DMS114 treated with DMSO at 0.1 percent for 48 hours (cell line): ENCODE measurements around the gene TBC1D22A.
"Not testable (repeated sequence)": the region's sequence is repeated elsewhere in the genome, so short reads cannot be mapped to it uniquely, and the experiment has no call there.

Source experiments
- DNase-seq: peaks from one replicate; lab custom pipeline; 2025; ENCODE audit not compliant: unreplicated experiment; lab: John Stamatoyannopoulos, UW

Gene TBC1D22A

DNA sequence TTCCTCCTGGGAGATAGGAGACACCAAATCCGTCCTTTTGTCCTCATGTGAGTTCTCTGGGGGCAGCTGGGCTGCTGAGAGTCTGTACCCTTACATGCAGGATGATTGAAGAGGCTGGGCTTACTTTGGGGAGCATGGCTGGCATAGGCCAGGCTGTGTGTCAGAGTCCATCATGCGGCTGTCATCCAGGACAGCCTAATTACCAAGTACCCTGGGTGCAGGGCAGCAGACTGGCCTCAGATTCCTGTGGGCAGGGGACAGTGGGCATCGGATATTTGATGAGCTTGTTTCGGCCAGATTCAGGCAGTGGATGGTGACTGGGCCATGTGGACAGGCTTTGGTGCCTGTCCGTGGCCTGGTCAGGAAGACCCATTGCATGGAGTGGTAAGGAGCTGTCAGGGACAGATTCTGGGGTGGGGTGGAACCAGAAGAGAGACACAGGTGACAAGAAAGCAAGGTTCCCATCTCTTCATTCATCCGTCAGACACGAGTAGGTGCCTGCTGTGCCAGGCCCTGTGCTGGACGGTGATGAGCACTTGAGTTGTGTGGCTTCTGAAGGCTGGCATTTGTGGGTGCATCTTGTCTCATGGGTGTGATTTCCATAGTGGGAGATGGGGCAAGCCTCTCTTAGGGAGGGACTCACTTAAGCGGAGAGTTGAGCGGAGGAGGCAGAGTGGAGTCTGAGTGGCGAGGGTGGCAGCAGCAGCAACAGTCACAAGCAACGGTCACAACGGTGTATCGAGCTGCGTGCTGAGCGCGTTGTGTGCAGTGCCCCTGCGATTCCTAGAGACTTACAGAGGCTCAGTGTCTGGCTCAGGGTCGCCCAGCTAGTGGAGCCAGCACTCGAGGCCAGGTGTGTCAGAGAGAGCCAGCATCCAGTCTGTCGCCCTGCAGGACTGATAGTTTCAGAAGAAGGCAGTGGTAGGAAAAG is 48.7 kb downstream of the TBC1D22A start:
- no peak for DNase-seq

DNA sequence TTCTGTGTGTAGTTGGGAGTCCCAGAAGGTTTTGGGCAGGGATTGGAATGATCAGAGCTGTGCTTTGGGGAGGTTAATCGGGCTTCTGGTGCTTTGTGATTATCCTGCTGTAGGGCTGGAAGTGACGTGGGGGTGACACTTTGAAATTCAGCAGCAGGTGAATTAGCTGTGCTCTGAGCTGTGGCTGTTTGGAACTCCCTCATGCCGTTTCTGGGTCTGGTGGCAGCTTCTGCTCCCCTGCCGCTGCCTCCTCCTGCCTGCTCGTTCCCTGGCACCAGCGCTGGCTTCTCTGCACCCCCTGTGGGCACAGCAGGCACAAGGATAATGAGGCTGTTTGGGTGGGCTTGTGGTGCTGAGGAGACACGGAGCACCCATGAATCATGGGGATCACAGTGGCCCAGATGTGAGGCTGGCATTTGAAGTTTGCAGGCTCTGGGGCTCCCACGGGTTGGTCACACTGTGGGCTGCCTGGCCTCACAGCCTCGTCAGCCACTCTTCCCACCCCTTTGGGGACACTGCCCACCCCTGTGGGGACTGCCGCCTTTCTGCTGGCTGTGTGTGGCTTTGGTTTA is 49.7 kb downstream of the TBC1D22A start:
- DNase-seq = no peak

DNA sequence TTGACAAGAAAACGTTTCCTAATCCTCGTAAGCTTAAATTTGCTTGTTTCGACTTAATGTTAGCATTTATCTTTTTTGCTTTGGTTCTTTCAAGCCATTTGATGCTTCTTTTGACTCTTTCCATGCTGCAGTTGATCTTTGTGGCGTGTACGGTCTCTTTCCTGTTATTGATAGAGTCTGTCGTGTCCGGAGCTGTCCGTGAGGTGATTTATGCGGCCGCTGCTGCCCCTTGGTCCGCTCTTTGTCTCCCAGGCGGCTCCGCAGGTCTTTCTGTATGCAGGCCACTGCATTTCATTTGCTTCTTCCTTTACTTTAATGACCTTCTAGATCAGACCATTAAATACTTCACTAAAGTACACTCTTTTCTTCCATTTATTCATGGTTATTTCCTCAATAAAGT is 50.3 kb downstream of the TBC1D22A start:
- DNase-seq = no peak

DNA sequence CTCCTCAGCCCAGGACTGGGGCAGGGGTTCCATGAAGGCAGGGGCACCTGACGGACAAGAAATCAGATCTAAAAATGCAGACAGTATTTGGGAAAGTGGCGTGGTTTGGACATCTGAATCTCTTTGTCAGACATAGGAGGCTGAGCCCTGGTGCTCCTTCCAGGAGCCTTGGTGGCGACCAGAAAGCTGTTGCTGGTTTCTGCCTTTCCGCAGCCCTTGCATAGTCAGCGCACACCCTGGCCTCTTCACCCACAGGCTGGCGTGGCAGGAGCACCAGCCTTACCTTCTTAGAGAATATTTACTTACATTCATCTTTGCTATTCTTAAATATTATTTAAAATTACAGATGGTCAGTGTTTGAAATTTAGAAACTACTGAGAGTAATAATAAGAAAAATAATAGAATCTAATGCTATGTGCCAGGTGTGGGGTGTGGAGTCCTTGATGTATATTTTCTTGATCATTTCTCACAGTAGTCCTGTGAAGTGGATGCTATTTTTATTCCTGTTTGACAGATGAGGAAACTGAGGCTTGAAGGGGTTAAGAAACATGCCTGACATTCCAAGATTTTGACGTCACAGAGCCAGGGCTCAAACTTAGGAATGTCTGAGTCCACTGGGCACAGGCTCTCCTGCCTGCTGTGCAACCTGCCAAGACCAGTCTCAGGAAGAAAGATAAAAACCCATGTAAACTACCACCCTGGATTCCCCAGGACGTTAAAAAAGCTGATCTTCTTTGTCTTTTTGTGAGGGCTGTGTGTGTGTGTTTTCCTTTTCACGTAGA is 51.6 kb downstream of the TBC1D22A start:
- DNase-seq = no peak

DNA sequence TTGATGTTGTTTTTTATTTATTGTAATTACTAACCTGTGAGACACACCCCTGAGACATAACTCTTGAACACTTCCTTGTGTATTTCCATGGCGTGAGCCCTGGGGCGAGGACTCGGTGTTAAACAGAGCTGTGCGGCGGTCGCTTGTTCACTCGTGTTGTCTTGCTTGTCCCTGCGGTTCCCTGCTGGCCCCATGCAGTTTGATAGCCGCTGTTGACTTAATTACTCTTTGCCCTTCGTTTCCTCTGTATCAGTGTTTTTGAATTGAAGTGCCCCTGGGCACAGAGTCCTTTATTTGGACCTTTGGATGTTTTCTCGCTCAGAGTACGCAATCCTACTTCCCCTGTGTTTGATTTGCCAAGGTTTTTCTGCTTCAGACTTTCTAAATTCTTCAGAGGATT is 52.7 kb downstream of the TBC1D22A start:
- no peak for DNase-seq

DNA sequence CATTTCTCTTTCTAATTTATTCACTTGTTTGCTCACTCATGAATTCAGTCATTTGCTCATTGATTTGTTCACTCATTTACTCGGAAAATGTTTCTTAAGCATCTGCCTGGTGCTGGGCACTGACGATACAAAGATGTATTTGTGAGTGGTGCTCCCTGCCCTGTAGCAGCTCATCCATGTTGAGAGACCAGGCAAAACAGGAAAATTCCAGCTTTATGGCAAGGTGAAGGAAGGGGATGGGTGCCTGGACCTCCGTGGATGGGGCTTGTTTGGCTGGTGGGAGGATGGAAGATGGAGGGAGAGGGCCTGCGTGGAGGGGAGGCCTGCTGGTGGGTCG is 53.1 kb downstream of the TBC1D22A start:
- no peak for DNase-seq

DNA sequence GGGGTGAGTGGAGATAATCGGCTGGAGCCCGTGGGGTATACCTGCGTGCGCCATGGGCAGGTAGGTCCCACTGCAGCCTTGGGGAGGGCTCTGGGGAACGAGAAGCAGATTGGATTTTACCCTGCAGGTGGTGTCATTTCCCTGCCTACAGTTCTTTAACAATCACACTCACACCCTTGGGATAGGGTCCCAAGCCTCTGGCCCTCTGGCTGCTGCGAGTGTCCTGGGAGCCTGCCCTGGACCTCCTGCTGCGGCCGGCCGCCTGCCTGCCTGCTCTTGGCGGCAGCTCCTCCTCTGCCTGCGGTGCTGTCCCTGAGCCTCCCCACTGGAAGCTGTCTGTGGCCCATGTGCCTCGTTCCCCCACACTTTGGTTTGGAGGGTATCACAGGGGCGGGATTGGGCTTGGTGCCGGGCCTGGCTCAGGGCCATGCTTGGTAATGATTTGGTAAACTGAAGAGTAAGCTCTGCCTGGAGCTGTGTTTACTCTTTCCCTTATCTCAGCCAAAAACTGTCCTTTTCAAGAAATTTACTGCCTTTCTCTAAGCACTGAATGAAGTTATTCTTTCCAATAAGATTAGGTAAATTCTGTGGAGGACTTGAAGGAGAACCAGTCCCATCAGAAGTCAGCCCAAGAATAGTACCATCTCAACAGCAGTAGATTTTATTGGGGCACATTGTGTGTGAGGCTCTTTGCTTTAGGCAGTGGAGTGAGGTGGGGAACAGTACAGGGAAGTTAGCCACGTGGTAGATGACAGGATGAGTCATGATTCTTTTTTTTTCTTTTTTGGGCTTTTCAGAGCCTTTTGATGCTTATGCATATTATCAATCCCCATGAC is 53.7 kb downstream of the TBC1D22A start:
- no peak for DNase-seq

DNA sequence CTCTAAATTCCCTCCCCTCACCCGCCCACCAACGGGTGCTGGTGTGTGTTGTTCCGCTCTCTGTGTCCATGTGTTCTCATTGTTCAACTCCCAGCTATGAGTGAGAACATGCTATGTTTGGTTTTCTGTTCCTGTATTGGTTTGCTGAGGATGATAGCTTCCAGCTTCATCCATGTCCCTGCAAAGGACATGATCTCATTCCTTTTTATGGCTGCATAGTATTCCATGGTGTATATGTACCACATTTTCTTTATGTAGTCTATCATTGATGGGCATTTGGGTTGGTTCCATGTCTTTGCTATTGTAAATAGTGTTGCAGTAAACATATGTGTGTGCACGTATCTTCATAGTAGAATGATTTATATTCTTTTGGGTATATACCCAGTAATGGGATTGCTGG is 54.9 kb downstream of the TBC1D22A start:
- not testable (repeated sequence) for DNase-seq

DNA sequence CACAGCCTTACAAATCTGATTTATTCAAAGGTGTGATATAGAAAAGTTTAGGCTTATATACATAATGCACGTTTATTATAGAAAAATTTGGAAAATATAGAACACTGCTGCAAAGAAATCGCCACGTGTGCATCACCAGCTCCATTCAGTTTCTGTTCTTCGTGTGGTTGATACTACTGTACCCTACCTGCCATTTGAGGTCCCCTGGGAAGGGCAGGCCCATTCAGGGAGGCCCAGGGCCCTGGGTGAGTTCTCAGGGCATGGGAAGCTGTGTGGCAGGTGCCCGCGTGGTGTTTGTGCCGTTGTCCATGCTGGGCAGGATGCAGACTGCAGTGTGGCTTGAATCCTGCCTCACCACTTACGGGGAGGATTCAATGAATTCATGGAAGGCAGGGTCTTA is 60.8 kb downstream of the TBC1D22A start:
- no peak for DNase-seq

DNA sequence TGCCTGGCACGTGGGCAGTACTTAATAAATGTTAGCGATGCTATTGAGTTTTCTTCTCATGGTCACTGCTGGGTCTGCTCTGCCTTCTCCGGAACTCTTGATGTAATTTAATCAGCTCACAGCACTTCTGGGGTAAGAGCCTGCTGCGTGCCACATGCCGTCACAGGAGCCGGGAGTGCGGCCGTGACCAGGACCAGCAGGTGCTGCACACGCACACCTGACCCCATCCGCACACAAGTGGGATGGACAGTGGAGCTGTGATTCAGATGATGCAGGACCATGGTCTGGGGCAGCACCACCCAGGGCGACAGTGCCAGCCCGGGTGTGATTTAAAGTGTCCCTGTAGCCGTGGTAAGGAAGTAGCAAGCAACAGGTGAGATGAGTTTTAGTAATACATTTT is 61.2 kb downstream of the TBC1D22A start:
- no peak for DNase-seq

DNA sequence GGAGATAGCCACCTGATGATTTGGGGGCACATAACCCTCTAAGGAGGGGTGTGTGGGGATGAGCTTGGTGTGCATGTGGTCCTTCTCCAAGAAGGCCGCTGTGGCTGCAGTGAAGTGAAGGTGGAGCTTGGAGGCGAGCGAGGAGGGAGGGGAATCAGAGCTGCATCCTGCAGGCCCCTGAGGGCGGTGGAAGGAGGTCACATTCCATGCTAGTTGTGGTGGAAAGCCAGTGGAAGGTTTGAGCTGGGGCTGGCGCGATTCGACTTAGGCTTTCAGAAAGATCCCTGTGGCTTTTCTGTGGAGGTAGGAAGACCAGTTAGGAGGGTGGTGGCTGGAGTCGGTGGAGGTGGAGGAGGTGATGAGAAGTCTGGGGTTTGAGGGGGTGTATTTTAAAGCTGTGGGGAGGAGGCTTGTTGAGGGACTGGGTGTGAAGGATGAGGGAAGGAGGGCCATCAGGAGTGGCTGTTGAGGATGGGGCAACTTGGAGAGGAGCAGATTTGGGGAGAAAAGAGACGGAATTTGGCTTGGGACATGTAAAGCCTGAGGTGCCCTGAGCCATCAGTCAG is 62.0 kb downstream of the TBC1D22A start:
- DNase-seq = no peak

DNA sequence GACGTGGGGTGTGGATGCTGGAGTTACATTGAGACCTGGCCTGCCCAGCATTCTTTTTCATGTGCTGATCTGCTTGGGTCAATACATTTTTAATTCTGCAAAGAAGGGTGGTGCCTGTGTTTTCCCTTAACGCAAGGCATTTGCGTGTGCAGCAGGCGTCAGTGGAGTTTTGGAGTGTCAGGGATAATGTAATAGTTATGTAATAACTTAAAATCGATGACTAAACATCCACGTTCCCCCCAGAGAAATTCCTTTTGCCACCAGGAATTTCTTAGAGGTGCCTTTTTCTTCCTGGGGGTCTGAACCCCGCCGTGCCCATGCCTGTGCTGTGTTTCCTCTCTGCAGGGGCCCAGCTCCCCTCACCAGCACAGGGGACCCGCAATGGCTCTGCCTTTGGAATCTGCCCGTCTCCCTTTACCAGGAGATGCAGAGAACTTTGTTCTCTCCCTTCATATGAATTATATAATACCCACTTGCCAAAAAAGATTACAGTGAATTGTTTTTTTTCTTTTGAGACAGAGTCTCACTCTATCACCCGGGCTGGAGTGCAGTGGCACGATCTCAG is 62.6 kb downstream of the TBC1D22A start:
- no peak for DNase-seq

DNA sequence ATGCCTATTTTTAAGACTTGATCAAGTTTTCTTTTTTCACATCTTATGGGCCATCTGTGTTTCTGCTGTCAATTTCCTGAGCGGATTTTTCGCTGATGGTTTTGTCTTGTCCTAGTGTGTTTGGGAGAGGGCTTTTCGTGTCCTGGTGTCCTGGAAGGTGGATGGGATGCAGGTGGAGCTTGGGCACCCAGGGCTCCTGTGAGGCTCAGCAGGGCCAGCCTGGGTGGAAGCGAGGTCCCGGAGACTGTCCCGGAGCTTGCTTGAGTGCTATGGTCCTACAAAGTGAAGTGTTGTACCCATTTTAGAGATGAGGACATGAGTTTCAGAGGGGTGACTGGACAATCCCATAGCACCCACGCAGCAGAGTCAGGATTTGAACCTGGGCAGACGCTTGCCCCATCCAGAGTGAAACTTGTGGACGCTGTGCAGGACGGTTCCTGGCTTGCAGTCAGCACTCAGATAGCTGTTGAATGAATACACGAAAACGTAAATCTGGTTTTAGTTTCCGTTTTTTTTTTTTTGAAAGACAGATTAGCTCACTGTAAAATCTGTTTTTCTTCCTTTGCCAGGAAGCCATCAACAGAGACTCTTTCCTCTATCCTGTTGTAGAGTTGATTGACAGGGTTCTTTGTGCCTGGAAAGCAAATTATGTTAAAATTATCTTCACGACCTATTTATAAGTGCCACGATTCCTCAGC is 64.1 kb downstream of the TBC1D22A start:
- no peak for DNase-seq

DNA sequence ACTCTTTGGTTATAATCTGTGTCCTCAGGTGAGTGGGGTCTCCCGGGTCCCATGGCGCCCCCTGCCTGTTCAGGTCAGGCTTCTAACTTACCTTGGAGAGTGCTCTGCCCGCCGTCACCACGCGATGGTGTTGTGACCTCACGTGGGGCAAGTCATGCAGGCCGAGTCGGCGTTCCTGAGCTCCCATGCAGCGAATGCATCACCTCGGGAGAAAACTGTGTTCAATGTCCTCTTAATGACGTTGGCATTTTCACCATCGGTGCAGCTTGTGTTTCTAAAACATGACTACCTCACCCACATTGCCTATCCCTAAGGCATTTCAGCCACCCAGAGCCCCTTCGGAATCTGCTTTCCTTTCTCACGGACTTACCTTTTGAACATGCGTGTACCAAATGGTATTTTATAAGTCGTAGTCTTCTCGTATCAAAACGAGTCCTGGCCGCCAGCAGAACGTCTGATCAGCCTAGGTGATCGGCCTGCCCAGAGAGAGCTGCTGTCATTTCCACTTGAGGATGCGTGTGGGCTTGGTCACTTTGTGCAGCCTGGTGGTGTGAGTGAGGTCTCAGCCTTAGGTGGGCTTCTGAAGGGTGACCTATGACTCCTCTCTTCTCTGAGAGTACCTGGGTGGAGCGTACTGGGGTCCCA is 64.8 kb downstream of the TBC1D22A start:
- no peak for DNase-seq

DNA sequence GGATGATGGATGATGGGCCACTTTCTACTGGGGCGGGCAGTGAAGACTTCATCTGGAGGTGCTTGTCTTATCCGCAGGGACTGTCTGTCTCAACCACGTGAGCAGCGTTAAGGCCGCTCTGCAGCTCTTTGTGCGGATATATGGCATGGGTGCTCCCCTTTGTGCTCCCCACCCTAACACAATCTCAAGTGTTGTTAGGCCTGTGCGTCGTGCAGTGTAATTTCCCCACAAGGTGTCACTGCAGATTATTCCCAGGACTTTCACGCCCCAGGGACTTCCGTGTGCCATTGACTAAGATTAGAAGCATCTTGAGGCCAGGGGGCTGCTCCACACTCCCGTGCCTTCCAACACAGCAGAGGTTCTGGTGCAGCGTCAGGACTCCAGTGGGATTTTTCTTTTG is 65.3 kb downstream of the TBC1D22A start:
- DNase-seq = no peak

DNA sequence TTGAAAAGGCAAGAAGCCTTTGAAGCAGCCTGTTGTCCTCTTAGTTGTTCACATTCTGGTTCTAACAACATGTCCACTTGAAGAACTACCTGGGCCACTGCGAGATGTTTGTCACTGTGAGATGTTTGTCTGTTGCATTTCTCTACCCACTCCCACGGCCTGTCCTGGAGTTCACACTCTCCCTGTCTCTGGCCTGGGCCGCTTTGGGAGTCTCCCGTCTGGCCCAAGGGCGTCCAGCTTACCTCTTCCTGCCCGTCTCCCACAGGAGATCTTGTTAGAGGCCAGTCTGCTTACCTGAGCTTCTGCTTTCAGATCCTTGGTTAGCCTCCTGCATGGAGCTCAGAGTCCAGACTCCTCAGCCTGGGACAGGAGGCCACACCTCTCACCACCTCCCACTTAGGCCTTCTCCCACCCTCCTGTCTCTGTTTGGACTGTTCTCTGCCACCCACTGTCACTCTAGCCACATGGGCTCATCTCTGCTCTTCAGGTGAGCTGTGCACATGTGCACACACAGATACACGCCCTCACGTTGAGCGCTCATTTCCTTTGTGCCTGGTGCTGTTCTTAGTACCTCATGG is 66.0 kb downstream of the TBC1D22A start:
- no peak for DNase-seq

DNA sequence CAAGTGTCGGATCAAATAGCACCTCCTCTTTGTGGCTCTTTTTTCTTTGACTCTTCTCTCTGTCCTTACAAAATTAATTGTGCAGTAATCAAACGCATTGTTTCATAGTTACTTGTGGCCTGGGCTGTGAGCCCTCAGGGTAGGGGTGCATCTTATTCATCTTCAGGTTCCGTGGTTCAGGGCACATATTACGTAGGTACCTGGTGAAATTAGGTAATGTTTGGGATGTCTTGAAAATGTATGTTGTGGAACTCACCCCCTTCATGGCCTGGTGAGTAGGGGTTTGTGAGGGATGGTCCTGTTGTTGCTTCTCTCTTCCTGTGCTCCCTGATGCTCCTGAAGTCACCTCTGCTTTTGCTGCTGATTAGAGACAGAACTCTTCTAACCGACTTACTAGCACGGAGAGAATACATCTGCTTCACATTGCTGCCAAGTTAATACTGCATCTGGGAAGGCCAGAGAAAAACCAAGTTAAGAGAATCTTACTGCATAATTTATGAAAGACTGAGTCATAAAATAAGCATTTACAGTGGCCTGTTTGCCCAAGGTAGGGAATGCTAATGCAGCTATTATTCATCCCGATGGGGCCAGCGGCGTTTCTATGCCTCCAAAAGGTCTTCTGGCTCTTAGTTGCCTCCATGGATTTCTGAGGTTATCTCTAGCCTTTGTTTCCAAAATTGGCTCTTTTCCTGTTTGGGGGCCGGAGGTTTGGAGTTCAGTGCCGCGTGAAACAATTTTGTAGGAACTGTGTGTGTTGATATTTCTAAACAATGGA is 66.9 kb downstream of the TBC1D22A start:
- DNase-seq = no peak
